Left lung (tissue), 10 donors: ENCODE results near the gene PDE8B. TPM values are rescaled to one million over a fixed set of nuclear protein-coding genes. Genes with fewer than 3 reads are reported as not detected.

Experiments
- ATAC-seq: fragments of 200-7000 bp; cut with Tn5 transposase; one replicate; pipeline ENCODE4 v1.9.1; 2020; ENCODE audit warnings: moderate library complexity
- DNase-seq, 4 donors: peaks; one replicate each; pipeline ENCODE4 v3.0.0-alpha.2; 2013 to 2020
- H3K27ac ChIP-seq, 2 donors: fragments of 200-600 bp; sonication (generic) in 1 of 2; one replicate each; pipeline versions ENCODE4 v1.5.0 to v1.8.0; 2020 to 2021
- H3K27me3 ChIP-seq, 2 donors: fragments of 200-600 bp; sonication (generic) in 1 of 2; one replicate each; pipeline versions ENCODE4 v1.5.0 to v1.8.0; 2020 to 2021
- H3K36me3 ChIP-seq, 2 donors: fragments of 200-600 bp; sonication (generic) in 1 of 2; one replicate each; pipeline versions ENCODE4 v1.5.0 to v1.8.0; 2020 to 2021
- H3K4me1 ChIP-seq, 2 donors: fragments of 200-600 bp; one replicate each; pipeline ENCODE4 v1.8.0; 2021
- H3K4me3 ChIP-seq, 2 donors: fragments of 200-600 bp; sonication (generic) in 1 of 2; one replicate each; pipeline versions ENCODE4 v1.5.0 to v1.8.0; 2020 to 2021; ENCODE audit warnings: mild to moderate bottlenecking in 1 of 2
- H3K9me3 ChIP-seq, 2 donors: fragments of 200-600 bp; sonication (generic) in 1 of 2; one replicate each; pipeline versions ENCODE4 v1.5.0 to v1.8.0; 2020 to 2021
- intact Hi-C, 2 donors: fragments of 100-400 bp; cut with DNase I; formaldehyde crosslinking; loops; one replicate each; pipeline versions ENCODE4 v1.11.2 to v1.14.2; 2022
- polyA plus RNA-seq, 6 donors: library from polyadenylated mRNA; unstranded; fragments of 120-200 nt; gene quantifications; one replicate each; pipeline ENCODE4 v1.2.1, GENCODE V29; 2013; ENCODE audit not compliant: insufficient read length in 6 of 6
- total RNA-seq, 2 donors: library from RNA; stranded (reverse); fragmentation: NEBNext Ultra II Directional; extraction: Animal tissue kit (Norgen Biotek cat#: 25700); gene quantifications; one replicate each; pipeline ENCODE4 v1.2.1, GENCODE V29; 2021
- TF ChIP-seq, protein P1 (sequence below), 2 donors: fragments of 200-600 bp; sonication (generic) in 1 of 2; IDR thresholded peaks; one replicate each; pipeline versions ENCODE4 v1.5.0 to v1.8.0; 2021; ENCODE audit warnings: antibody characterized with exemption in 2 of 2
- donor health status: DM: no; HTN: yes; CAD: no.
- donor health status: DM: no; HTN: no; CAD: no.

The PDE8B gene
- total and polyA plus RNA-seq, 8 donors = 3.3 to 8.7 (median 6.5) TPM

DNA sequence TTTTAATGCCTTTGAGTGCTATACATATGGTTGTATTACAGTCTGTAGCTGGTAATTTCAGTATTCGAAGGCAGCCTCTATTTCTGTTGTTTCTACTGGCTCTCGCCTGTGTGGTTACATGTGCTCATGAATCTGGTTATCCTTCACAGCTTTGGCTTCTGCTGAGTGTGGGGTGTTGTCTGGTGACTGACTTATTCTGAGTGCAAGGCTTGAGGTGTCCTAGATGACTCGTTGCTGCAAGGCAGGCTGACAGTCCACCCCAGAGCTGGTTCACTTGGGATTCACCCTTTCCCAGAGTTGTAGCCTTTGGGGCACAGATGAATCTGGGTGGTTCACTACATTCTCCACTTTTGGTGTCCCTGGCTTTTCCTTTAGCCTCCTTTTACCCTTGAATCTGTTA, 41.4 kb downstream of the PDE8B start:
- TF ChIP-seq, protein P1, sequence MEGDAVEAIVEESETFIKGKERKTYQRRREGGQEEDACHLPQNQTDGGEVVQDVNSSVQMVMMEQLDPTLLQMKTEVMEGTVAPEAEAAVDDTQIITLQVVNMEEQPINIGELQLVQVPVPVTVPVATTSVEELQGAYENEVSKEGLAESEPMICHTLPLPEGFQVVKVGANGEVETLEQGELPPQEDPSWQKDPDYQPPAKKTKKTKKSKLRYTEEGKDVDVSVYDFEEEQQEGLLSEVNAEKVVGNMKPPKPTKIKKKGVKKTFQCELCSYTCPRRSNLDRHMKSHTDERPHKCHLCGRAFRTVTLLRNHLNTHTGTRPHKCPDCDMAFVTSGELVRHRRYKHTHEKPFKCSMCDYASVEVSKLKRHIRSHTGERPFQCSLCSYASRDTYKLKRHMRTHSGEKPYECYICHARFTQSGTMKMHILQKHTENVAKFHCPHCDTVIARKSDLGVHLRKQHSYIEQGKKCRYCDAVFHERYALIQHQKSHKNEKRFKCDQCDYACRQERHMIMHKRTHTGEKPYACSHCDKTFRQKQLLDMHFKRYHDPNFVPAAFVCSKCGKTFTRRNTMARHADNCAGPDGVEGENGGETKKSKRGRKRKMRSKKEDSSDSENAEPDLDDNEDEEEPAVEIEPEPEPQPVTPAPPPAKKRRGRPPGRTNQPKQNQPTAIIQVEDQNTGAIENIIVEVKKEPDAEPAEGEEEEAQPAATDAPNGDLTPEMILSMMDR (IDR thresholded peaks at IDR 0.05) = no peak
- no peaks in the 10 kb centered on the region for H3K4me1 ChIP-seq
- intact Hi-C loops = no loop called here
- ATAC-seq (no peak), DNase-seq (no peak)
- H3K36me3 ChIP-seq = no peaks in the 10 kb centered on the region
- no peak overlapping the region for H3K27ac ChIP-seq
- H3K9me3 ChIP-seq = no peaks in the 10 kb centered on the region
- no peaks in the 10 kb centered on the region for H3K27me3 ChIP-seq
- H3K4me3 ChIP-seq = no peak overlapping the region

GRCh38 chr5:77255617-77256016, 45.1 kb downstream of the PDE8B start:
- TF ChIP-seq, protein P1 (IDR thresholded peaks at IDR 0.05) = no peak
- intact Hi-C loops = no loop called here

DNA sequence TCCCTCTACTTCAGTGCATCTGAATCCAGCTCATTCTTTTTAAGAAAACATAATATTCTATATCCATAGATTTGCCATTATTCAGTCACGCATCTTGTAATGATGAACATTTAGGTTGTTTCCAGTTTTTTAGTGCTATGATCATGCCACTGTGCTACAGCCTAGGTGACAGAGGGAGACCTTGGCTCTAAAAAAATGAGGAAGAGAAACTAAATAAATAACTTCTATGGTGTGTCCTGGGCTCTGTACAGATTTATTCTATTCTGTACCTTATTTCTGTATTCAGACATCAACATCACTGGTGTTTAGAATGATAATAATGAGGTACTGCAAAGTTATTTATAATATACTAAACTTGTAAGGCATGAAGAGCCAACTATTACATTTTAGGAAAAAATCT, 45.9 kb downstream of the PDE8B start:
- intact Hi-C loops = no loop called here
- Histone ChIP-seq H3K27me3 (no peaks in the 10 kb centered on the region), H3K4me3 (no peak overlapping the region), H3K4me1 (no peaks in the 10 kb centered on the region), H3K27ac (no peak overlapping the region), H3K36me3 (no peaks in the 10 kb centered on the region), H3K9me3 (no peaks in the 10 kb centered on the region)
- no peak for DNase-seq
- no peak for ATAC-seq
- TF ChIP-seq, protein P1 (IDR thresholded peaks at IDR 0.05) = no peak

More at GRCh38 chr5:77255617-77256016, 45.1 kb downstream of the PDE8B start:
- Histone ChIP-seq H3K4me3 (no peak overlapping the region), H3K36me3 (no peaks in the 10 kb centered on the region), H3K4me1 (no peaks in the 10 kb centered on the region), H3K27me3 (no peaks in the 10 kb centered on the region), H3K9me3 (no peaks in the 10 kb centered on the region), H3K27ac (no peak overlapping the region)
- DNase-seq (no peak), ATAC-seq (no peak)

- ATAC-seq (no peak), DNase-seq (no peak)
- no peaks in the 10 kb centered on the region for H3K36me3 ChIP-seq
- H3K4me3 ChIP-seq = no peak overlapping the region
- H3K27ac ChIP-seq = no peak overlapping the region
- no peaks in the 10 kb centered on the region for H3K9me3 ChIP-seq
- H3K27me3 ChIP-seq = no peaks in the 10 kb centered on the region
- intact Hi-C loops = no loop called here
- no peaks in the 10 kb centered on the region for H3K4me1 ChIP-seq
- TF ChIP-seq, protein P1 (IDR thresholded peaks at IDR 0.05) = no peak
Measured at GRCh38 chr5:77258652-77259051, 48.2 kb downstream of the PDE8B start.

- ATAC-seq (no peak), DNase-seq (no peak)
- TF ChIP-seq, protein P1 (IDR thresholded peaks at IDR 0.05) = no peak
- Histone ChIP-seq H3K9me3 (no peaks in the 10 kb centered on the region), H3K27me3 (no peaks in the 10 kb centered on the region), H3K27ac (no peak overlapping the region), H3K4me1 (no peaks in the 10 kb centered on the region), H3K4me3 (no peak overlapping the region), H3K36me3 (no peaks in the 10 kb centered on the region)
- intact Hi-C loops = no loop called here
Measured at GRCh38 chr5:77259476-77259875, 49.0 kb downstream of the PDE8B start.
